LHCN-M2 (cell line): Measurements from ENCODE around the gene RPL10. TPM values are rescaled to one million over a fixed set of nuclear protein-coding genes. Genes with fewer than 3 reads are reported as not detected.

Experiments
- DNase-seq: peaks from one replicate; pipeline ENCODE4 v3.0.0-alpha.2; 2012; ENCODE audit warnings: low read depth
- total RNA-seq: library from RNA; depleted of rRNA; stranded (reverse); fragments of >200 nt; gene quantifications from 2 replicates; pipeline ENCODE4 v1.2.3, GENCODE V29; 2014

Gene RPL10
- total RNA-seq, 1 experiment from 2014 or later: 4,535 TPM

DNA sequence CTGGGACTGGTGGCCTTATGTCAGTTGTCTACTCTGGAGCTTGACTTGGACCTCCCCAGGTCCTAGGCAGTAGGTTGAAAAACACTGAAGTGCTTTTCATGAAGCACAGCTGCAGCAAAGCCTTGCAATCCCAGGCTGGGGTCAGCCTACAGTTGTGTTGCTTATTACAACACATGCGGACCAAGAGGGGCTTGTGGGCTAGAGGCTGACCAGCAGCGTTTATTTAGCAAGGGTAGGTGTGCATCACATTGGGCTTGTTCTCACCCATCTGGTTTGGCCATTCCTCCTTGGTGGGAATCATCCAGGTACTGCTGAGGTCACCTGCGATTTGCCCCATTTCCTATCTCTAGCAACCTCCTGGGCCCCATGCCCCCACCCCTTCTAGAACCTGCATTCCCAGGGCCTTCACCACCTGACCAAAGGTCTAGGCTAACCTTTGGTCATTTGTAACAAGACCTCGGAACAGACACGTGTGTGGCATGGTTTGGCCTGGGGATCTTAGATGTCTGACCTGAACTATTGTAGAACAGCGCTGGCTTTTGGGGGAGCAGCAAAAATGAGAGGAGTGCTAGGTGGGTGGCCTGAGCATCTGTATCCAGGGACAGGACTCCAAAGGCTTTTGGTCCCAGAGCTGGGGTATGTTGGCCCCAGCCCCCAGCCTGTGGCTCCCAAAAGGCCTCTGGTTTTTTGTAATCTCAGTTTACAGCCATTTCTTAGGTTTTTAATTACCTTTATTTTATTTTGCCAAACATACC is 3.0 kb downstream of the RPL10 start:
- no peak for DNase-seq

DNA sequence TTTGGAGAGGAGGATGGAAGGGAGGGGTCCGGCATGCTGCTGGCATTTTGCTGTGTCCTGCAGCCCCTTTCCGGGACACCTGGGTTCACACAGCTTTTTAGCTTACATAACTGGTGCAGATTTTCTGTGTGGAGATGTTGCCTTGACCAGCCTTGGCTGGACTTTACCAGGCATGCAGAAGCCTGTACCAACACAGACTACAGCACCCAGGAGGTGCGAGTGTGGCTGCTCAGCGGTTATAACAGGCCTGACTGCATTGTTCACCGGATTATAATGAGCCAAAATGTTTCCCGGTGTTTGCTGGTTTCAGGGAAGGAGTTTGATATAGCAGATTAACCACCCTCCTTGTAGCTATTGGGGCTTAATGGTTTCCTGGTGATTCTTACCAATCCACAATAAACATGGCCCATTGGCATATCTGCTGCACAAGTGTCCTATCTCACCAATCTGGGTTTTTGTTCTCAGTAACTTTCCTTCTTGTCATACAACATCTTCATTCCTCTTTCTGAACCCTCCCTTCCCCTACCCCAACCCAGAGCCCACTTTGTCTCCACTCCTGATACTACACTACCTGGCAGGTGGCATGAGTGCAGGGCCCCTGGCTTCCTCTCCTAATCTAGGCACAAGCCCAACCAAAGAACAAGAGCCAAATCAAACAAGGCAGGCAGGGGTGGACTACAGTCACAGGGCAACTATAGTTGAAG is 3.9 kb downstream of the RPL10 start:
- DNase-seq: no peak

DNA sequence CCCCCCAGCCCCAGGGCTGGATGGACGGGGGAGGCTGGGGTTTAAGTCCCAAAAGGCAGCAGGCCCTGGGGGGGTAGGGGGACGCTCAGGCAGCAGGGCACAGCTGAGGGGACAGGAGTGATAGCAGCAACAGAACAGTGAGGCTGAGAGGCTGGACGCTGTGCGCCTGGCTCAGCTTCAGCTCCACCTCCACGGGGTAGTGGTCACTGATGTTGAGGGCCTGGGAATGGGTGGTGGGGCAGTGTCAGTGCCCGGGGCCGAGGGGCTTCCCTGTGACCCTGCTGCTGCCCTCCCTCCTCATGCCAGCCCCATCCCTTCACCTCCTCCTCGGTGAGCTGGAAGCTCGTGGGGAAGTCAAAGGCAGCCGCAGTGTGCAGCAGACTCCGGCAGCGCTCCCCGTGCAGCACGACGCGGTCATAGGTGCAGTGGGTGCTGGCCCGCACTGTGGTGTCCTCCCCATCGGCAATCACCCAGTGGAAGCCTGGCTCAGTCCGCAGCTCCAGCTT is 4.5 kb downstream of the RPL10 start:
- DNase-seq: no peak

DNA sequence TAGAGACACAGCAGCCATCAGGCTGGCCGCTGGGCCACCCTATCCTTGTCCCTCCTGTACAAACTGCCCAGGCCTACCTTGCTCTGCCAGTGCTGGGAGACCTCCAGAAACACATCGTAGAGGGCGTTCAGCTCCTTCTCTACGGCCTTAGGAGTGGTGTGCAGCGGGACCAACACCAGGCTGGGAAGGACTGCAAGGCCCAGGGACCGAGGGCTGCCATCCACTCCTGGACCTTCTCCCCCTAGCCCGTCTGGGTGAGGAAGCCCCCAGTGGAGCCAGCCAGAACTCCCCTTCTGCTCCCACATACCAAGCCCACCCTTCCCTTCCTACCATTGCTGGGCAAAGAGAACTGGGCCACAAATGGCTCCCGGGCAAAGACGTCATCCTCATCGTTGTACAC is 5.0 kb downstream of the RPL10 start:
- DNase-seq: no peak

DNA sequence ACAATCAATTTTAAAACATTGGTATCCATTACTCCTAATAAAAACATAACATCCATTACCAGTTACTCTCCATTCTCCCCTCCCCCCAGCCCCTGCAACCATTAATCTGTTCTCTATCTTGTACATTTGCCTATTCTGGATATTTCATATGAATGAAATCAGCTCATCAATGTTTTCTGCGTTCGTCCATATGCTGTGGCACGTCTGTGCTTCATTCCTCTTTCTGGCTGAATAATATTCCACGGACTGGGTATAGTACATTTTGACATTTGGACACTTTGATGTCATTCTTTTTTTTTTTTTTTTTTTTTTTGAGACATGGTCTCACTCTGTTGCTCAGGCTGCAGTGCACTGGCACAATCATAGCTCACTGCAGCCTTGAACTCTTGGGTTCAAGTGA is 5.7 kb downstream of the RPL10 start:
- no peak for DNase-seq

DNA sequence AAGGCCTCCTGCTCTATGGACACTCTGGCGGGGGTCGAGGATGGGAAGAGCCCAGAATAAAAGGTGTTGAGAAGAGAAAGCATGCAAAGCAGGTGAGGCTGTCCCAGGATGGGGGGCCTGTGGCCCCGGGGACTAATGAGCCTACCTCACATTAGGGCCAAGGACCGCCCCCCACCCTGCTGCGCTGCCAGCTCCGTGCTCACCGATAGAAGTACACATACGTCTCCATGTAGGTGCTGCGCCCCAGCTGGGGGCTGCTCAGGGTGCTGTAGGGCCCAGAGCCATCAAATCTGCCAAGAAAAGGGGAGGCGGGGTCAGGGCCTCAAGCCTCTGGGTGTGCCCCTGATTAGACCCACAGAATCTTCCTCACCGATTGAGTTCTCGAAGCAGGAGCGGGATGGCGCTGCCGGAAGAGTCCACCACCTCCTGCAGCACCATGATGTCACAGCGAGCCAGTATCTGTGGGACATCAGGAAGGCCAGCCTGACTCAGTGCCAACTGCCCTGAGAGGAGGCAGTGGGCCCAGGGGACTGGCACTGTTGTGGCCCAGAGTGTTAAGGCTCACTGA is 6.5 kb downstream of the RPL10 start:
- no peak for DNase-seq

DNA sequence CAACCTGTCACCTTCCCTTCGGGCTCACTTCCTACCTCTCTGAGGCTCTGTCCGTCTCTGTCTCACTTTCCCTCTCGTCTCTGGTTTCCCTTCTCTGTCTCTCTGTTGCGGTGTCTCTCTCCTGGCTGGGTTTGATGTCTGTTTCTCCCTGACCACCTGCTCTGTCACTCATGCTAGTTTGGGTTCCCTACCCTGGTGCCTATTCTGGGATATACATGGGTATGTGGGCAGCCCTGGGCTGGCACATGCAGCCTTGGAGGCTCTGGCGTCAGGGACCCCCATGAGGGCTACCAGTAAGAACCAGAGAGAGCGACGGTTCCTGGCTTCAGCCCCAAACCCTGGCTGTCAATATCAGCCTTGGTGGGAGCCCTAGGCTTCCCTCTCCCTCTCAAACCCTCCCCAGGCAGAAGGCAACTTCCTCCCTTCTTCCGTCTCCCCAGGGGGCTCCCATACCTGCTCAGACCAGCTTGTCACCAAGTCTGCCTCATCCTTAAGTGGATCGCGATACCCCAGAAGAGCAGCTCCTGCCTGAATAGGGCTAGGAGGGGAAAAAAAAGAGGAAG is 10.6 kb downstream of the RPL10 start:
- DNase-seq: peak; percentile 63

DNA sequence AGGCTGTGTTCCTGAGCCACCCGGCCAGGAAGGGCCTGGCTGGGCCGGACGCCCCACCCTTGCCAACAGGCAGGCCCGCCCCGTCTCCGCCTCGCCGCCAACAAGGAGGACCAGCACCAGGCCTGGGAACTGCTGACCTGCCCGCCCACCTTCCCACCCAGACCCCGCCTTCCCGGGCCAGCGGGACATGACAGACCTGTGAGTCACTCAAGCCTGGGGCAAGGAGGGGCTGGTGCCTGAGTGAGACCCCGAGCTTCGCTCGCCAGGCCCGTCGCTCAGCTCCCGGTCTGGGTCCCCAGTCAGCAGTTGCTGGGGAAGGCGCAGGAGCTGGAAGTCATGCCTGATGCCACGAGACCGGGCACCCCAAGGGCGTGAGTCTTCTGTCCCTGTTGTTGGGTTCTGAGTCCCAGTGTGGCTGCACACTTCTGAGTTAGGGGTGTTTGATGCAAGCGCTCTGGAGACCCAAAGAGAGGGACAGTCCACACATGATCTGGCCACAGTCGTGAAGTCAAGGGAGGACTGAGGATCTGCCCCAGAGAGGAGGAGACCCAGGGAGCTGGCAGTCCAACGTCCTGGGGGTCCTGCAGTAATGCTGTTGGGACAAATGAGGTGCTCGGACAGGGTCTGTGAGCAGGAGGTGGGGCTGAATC is 11.2 kb downstream of the RPL10 start, which contains the start of gene DNASE1L1:
Gene DNASE1L1, minus strand, starts transcription at position 33 of the 650 bp plus-strand sequence. CDS start 3,686 bp downstream, outside the sequence.
- DNase-seq: peak; percentile 89

DNA sequence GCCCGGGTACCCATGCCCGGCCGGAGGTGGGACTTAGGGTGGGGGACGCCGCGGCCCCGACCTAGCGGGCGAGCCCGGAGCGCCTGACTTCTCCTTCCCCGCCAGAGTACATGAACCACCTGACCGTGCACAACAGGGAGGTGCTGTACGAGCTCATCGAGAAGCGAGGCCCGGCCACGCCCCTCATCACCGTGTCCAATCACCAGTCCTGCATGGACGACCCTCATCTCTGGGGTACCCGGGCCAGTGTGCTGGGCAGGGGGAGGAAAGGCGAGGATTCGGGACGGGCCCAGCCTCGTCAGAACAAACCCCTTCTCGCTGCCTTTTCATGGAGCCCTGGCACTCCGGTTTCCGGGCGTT is 13.8 kb downstream of the RPL10 start:
- peak; percentile 42 for DNase-seq

DNA sequence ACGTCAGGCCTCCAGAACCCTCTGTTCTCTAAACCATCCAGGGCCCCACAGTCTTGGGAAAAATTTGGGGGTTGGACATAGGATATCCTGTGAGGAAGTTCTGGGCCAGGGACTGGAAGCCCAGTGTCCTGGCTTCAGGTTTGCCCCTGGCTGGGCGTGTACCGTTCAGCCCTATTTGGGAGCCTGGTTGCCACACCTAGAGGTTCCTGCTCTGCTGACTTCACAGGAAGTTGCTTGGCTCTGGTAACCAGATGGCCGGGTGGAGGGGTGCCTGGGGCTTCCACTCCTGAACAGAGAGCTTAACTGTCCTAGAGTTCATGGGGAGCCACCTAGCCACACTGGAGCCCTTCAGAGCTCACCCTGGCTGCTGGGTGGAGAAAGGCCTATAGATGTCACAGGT is 14.3 kb downstream of the RPL10 start:
- DNase-seq: no peak

DNA sequence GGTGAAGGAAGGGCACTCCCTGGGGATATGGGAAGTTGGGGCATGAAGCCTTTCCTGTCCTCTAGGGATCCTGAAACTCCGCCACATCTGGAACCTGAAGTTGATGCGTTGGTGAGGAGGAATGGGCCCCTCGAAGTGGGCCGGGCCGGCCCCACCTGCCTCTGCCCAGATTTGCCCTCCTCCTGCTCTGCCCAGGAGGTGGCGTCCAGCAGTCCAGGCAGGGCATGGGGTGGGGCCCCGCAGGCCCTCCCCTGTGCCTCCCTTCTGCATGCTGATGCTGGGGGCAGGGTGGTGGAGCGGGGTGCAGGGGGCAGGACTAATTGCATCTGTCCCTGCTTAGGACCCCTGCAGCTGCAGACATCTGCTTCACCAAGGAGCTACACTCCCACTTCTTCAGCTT is 15.0 kb downstream of the RPL10 start:
- no peak for DNase-seq

DNA sequence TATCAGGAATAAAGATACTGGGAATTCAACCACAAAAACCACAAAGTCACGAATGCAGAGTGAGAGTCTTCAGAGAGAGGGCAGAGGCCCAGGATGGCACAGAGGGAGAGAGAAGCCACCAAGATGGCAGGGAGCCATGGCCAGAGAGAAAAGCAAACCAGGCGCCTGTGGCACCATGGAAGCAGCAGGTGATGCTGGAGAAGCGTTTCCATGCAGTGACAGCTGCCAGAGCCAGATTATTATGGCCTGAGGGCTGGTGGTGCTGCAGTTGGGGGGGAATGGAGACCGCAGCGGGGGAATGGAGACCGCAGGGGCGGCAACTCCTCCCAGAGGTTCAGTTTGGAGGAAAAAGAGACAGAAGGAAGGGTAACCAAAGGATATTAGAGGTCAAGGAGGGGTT is 19.0 kb downstream of the RPL10 start:
- no peak for DNase-seq

DNA sequence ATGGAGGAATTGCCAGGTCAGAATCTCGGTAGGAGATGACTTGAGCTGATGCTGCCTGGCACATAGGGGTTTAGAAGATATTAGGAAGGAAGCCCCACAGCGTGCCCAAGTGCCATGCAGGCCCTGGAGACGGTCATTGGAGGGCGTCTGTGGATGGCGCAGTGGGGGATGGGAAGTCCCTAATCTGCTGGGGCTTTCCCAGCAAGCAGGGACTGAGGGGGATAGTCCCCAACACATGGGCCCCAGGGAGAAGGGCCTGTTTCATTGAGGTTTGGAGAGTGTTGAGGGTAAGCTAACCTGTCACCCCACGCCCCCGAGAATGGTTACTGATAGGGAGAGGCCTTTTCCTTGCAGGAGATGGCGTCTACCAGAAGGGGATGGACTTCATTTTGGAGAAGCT is 21.0 kb downstream of the RPL10 start:
- no peak for DNase-seq

DNA sequence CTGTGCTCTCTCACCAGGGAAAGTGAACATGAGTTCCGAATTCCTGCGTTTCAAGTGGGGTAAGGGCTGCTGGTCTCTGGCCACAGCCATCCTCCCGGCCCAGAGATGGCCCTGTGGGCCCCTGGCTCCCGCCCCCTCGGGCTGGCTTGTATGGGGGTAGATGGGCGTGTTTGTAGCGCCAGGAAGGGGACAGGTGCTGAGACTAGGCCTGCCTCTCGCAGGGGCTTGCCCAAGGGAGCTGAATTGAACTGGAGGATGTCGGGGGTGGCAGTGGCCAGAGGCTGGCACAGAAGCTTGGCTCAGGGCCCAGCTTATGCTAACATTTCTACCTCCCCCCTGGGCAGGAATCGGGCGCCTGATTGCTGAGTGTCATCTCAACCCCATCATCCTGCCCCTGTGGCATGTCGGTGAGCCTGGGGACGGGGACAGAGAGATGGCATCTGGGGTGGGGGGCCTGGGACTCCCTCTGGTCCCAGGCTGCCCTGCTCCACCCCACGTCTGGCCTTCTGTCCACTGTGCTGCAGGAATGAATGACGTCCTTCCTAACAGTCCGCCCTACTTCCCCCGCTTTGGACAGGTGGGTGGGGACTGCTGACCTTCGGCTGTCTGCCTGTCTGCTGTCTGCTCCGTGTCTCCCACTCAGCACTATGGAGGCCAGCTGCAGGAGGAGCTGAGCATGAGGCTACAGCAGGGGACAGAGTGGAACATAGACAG is 21.7 kb downstream of the RPL10 start:
- no peak for DNase-seq

DNA sequence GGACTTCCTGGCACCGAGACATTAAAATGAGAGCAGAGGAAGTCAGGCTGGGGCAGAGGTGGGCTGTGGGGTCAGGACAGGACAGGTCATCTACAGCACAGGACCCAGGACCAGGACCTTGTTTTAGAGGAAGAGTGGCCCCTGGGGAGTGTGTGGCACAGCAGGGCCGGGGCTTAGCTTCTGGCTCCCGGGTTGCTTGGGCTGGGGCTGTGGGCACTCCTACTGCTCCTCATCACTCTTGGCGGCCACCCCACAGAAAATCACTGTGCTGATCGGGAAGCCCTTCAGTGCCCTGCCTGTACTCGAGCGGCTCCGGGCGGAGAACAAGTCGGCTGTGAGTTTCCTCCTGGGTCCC is 22.2 kb downstream of the RPL10 start:
- no peak for DNase-seq

DNA sequence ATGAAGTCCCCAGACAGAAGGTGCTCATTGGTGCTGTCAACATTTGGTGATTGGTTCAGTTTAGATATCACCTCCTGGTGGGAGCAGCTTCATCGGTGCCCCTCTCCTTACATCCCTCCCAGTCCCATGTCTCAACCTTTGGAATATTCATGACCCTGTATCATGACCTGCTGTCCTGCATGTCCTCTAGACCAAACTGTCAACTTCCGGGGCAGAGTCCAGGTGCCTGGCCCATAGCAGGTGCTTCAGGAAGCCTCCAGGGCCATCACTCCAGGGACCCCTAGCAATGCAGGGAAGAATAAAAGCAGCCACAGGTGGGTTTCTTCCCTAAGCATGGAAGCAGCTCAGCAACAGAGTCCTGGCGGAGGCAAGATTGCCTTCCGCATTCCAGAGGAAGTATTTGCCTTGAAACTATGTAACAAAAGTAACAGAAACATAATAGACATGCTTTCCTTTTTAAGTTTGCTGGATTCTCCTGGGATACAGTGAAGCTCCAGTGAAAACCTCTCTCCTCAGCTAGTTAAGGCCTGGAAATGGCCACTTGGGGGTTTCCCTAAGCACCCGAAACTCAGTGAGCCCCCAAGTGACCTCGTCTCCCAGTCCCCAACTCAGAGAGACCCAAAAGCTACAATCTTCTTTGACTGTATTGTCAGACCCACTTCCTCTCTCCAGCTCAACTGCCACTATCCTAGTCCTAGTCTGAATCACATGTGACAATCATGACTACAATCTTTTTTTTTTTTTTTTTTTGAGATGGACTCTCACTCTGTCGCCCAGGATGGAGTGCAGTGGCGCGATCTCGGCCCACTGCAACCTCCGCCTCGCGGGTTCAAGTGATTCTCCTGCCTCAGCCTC is 29.0 kb downstream of the RPL10 start:
- no peak for DNase-seq

DNA sequence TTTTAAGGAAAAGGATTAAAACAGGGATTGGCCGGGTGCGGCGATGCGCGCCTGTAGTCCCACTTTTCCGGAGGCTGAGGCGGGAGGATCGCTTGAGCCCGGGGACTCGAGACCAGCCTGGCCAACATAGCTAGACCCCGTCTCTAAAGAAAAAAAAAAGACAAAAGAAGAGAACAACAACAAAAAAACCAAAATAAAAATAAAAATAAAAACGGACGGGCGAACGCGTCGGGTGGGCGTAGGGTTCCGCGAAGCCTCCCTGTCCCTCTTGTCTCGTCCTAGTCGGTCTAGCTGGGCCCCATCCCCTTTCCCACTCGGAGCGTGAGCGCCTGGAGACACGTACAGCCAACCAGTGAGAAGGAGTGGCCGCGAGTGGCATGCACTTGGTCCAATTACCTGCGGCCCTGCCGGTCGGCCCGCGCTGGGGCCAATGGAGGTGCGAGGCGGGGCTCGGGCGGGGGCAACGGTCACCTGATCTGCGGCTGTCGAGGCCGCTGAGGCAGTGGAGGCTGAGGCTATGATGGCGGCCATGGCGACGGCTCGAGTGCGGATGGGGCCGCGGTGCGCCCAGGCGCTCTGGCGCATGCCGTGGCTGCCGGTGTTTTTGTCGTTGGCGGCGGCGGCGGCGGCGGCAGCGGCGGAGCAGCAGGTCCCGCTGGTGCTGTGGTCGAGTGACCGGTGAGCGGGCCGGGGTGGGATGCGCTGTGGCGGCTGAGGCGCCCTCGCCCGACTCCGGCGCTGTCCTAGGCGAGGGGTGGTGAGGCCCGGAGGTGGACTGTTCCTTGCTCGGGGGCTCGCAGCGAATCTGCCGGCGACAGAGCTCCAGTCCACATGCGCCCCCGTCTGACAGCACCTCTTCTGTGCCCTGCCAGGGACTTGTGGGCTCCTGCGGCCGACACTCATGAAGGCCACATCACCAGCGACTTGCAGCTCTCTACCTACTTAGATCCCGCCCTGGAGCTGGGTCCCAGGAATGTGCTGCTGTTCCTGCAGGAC is 30.3 kb downstream of the RPL10 start, which contains the start of gene ATP6AP1:
Gene ATP6AP1, plus strand, starts transcription at position 502 of the 996 bp plus-strand sequence. Its CDS starts 16 bp downstream, at position 518.
- peak; percentile 90 for DNase-seq

DNA sequence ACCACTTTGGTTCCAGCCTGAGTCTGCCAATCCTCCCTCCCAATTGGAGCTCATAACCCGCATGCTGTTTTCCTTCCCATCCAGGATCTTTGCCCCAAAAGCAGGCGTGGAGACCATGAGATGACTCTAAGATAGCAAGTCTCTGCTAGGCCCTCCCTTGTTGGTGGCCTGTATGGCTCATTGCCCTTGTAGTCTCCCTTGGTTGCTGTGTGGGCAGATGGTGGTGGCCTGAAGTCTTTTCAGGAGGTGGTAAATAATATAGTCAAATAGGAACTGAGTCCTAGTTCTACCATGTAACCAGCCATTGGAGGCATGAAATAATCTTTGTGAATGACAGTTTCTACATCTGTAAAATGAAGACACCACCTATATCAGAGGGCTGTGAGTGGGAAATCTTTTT is 31.5 kb downstream of the RPL10 start:
- DNase-seq: no peak

DNA sequence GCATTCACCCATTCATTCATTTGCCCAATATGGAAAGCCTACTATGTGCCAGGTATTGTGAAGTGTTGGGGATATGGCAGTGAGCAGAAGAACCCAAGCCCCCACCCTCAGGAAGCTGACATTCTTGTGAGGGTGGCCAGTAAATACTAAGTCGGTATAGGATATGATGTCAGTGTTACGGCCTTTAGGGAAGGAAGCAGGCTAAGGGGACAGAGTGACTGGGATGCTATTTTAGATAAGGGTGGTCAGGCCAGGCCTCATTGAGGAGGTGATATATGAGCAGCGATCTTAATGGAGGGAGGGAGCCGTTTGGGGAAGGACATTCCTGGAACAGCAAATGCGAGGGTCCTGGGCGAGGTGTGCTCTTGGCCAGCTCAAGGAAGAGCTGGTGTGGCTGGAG is 32.3 kb downstream of the RPL10 start:
- DNase-seq: no peak
